ENCODE data around the gene PRMT7. TPM values are rescaled to one million over a fixed set of nuclear protein-coding genes. Genes with fewer than 3 reads are reported as not detected.
A peak's percentile ranks its signal among the peaks of the same experiment; 100 is the strongest.

PRMT7 gene
- polyA plus RNA-seq, 10 donors: 36.3 to 49.9 (median 38.8) TPM

GRCh38 chr16:68299571-68300453, 11.0 kb upstream of the PRMT7 start:
- no peak for DNase-seq

DNA sequence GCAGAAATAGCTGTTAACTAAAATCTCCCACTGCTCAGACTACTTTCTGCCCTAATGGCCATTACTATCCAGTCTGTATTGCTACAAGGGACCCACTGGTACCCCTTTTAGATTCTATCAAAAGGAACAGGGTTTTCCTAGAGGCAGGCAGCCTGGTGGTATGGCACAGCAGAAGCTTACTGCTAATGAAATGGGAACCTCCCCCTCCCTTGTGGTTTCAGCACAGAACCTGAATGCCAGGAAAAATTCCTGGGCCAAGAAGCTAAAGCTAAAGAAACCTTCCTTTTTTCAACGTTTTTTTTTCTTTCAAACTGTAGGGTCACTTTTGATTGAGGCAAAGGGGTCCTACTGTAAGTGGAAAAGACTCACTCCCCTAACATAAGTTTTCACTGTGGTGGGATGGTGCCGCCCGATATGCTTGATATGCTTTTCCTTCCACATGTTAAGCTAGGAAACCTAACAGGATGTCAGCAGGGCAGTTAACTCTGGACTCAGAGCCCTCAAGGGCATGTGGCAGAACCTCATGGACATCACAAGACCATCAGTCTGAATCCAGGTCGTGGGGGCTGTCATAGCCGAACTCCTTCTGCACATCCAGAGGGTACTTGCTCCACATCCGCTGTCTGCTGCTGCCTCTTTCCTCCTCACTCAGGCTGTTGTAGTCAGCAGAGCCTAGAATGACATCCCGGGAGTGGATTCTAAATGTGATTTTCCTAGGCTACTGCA, 9.9 kb upstream of the PRMT7 start:
- DNase-seq: no peak

DNA sequence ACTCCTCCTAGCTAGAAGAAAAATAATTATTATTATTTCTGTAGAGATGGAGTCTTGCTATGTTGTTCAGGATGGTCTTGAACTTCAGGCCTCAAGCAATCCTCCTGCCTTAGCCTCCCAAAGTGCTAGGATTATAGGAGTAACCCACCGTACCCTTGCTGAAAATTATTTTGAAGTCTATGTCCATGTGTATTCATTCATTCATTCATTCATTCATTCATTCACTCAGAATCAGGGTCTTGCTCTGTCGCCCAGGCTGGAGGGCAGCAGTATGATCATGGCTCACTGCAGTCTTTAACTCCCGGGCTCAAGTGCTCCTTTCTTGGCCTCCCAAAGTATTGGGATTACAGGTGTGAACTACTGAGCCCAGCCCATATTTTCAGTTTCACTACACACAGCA, 4.2 kb upstream of the PRMT7 start:
- no peak for DNase-seq

GRCh38 chr16:68309799-68310198, 1.0 kb upstream of the PRMT7 start:
- no peak for DNase-seq

GRCh38 chr16:68310437-68310773, 414 bp upstream of the PRMT7 start:
- DNase-seq: no peak

DNA sequence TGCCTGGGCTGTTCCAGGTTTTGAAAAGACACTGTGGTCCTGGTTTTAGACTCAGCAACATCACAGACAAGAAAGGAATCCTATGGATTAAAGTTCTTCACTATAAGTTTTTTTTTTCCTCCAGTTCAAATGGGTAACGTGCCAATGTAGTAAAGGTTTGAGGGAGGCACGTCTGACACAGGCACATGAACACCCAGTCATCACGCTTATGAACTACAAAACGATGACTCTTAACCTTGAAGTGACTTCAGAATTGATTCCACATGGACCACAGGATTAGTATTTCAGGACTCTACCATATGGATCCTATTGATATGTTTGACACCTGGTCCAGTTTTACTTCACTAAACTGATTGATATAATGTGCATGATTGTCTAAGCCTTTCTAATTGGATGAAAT, 2.3 kb downstream of the PRMT7 start:
- DNase-seq: no peak

DNA sequence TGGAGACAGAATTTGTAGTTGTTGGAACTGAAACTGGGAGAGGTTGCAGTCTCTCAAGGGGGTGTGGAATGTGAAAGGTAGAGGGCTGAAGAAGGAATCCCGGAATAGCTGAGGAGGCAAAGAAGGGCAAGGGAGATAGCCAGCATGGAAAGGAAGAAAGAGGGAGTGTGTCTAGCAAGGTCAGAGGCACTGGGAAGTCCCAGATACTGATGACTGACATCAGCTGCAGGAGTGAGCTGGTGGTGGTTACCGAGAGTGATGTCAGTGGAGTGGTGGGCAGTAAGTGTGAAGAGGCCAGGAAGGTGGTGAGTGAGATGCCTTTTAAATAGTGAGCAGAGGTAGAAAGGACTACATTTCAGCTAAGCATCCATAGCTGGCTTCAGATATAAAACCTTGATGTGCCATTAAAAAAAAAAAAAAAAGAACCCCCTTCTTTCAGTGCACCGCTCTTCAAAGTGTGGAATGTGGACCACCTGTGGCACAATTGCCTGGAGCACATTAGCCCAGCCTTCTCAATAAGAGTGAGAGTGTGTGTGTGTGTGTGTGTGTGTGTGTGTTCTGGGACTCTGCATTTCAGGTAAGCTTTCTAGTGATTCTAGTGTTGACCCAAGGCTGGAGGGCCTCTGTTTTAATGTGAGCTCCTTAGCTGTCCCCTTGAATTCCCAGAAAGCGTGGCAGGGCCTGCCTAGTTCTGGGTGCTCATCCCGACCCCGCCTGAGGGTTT, 8.5 kb downstream of the PRMT7 start:
- no peak for DNase-seq

DNA sequence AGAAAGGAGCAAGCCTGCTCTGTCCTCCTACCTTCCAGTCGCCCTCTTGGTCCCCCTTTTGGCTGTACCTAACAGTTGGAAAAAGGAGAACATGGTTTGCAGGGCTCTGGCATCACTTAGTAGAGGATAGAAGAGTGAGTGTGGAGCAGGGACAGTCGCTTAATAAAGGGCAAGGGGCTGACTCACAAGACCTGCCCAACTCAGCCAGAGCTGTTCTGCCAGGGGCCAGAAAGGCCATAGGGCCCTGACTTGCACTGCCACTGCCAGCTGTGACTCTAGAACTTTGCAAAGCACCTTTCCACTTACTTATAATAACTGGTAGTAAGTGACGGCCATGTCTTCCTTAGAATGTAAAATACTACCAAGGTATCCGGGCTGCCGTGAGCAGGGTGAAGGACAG, 13.5 kb downstream of the PRMT7 start:
- DNase-seq: no peak

DNA sequence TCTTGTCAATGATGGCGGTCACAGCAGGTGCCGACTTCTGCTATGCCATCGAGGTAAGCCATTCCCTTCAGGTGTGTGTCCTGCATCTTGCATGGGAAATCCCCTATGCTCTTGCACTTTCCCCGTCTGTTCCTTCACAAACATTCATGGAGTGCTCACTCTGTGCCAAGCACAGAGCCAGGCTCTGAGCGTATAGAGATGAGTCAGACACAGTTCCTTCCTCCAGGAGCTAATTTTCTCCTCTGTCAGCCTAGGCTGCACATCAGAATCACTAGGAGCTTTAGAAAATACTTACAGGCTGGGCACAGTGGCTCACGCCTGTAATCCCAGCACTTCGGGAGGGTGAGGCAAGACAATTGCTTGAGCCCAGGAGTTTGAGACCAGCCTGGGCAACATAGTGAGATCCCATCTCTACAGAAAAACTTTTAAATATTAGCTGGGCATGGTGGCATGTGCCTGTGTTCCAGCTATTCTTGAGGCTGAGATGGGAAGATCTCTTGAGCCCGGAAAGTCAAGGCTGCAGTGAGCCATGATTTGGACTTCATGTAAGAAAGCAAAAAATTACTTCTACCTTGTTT, 14.1 kb downstream of the PRMT7 start:
- no peak for DNase-seq

DNA sequence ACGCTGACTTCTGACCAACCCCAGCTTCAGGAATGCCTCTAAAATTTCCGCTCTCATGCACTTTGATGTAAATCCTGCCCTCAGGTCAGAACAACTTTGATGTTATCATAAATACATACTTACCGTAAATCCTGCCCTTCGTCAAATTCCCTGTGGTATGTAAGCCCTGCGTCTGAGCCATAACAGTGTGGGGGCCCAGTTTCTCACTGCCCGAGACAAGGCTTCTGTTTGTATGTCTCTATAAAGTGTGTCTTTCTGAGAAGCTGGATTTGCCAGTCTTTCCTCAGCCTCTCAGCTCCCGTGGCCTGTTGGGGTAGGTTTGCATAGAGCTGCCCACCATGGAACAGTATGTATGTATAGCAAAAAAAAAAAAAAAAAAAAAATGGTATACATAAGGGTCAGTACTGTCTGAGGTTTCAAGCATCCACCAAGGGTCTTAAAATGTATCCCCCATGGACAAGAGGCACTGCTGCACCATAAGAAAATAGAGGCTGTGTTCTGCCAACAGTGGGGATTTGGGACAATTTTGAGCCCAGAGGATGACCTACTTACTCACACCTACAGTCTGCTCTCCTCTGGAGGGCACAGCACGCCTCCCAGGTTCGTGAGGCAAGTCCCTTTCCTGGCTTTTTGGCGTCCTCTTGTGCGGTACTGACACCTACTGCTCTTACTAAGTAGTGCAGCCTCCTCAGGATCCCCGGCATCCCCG, 17.5 kb downstream of the PRMT7 start:
- DNase-seq: peak; percentile 65 to 83 (median 80)

DNA sequence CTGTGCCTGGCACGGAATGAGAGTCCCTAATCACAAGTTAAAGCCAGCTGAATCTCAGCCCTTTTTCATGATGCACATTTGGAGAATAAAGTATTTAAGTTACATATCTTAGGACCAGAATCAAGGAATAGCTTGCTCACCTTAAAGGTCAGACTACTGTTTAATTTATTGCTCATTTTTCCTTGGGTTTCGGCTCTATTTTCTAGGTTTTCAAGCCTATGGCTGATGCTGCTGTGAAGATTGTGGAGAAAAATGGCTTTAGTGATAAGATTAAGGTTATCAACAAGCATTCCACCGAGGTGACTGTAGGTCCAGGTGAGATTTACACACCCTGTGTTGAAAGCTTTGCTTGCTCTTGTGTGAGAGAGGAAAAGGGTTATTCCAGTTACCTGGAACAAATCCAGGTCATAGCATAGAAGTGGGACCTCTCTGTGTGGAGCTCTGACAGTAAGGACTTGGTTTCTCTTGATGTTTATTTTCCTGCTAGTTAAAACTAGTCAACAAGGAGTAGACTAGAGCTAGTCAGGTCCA, 18.1 kb downstream of the PRMT7 start:
- DNase-seq: peak in 1 of 3 donors; percentile 8

DNA sequence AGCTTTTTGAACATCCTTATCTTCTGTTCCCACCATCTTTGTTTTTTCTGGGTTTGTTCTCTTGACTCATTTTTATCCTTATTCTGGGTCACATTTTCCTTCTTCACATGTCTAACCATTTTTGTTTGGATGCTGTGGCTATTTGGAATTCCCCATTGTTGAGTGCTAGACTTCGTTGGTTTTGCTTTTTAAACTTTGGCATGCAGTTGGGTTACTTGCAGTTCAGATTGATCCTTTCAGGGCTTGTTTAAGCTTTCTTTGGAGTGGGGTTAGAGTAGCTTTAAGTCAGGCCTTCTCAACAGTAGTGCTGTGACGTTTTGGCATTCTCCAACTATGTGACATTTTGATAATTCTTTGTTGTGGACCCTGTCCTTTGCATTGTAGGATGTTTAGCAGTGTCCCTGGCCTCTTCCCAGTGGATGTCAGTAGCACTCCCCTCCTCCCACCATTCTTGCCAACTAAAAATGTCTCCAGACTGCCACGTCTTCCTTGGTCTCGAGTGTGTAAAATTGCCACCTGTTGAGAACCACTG, 21.1 kb downstream of the PRMT7 start:
- no peak for DNase-seq

- DNase-seq: peak; percentile 11 to 68 (median 44)
Measured at GRCh38 chr16:68332411-68333121, 21.7 kb downstream of the PRMT7 start.

GRCh38 chr16:68335175-68335574, 24.4 kb downstream of the PRMT7 start:
- DNase-seq: no peak

GRCh38 chr16:68338326-68339119, 27.7 kb downstream of the PRMT7 start:
- DNase-seq: no peak

DNA sequence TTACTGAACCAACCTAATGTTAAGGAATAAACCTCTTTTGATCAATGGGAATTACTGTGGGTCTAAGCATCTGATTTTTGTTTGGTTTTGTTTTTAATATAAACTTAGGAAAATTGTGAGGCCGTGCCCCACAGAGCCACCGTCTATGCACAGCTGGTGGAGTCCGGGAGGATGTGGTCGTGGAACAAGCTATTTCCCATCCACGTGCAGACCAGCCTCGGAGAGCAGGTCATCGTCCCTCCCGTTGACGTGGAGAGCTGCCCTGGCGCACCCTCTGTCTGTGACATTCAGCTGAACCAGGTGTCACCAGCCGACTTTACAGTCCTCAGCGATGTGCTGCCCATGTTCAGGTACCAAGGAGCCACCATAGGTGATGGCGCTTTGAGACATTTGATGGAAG, 28.4 kb downstream of the PRMT7 start:
- no peak for DNase-seq

DNA sequence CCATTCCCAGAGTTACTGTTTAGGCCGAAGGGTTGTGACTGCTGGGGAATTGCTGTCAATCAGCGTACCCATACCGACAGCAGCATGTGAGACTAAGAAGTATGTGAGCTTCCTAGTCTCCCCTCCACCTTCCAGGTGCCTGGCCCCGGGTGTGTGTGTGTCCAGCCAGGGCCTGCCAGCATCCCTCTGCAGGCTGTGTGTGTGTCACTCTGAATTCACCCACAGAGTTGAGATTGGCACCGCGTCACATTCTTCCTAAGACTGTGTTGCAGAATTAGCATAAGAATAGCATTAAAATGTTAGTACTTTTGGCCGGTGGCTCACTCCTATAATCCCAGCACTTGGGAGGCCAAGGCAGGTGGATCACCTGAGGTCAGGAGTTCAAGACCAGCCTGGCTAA, 31.8 kb downstream of the PRMT7 start:
- no peak for DNase-seq

DNA sequence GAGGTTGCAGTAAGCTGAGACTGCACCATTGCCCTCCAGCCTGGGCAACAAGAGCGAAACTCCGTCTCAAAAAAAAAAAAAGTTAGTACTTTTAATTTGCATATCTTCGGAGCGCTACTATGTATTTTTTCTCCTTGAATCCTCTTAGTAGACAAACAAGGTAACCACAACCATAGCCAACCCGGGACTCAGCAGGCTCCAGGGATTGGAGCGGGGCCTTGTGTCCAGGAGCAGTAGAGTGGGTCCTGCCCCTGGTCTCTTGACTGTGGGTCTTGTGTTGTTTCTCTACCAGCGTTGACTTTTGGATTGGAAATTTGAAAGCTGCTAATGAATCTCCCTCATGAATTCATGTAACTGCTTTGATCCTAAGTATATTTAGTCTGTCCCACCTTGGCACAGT, 32.3 kb downstream of the PRMT7 start:
- no peak for DNase-seq

- no peak for DNase-seq
Measured at GRCh38 chr16:68344252-68344651, 33.4 kb downstream of the PRMT7 start.

Data from muscle of back (tissue), 11 donors.